Fibroblast of villous mesenchyme (primary cell): ENCODE measurements around the gene PRR5. TPM values are rescaled to one million over a fixed set of nuclear protein-coding genes. Genes with fewer than 3 reads are reported as not detected.
"Not testable (repeated sequence)": the region's sequence is repeated elsewhere in the genome, so short reads cannot be mapped to it uniquely, and the experiment has no call there.

Source experiments
- DNase-seq: peaks from one replicate; pipeline ENCODE4 v3.0.0-alpha.2; 2010; ENCODE audit warnings: low read depth
- H3K4me3 ChIP-seq: 2 replicates; pipeline ENCODE4 v1.5.1; 2011; ENCODE audit warnings: low read depth, mild to moderate bottlenecking, low read length
- CTCF ChIP-seq: IDR thresholded peaks from 2 replicates; pipeline ENCODE4 v1.5.1; 2012; ENCODE audit warnings: low read depth, mild to moderate bottlenecking, low read length; ENCODE audit not compliant: insufficient read depth
- total RNA-seq: library from RNA; depleted of rRNA; stranded (reverse); fragments of >200 nt; gene quantifications from 2 replicates; pipeline ENCODE4 v1.2.3, GENCODE V29; 2012

The PRR5 gene
- total RNA-seq, 1 donor, result 16.4 TPM

DNA sequence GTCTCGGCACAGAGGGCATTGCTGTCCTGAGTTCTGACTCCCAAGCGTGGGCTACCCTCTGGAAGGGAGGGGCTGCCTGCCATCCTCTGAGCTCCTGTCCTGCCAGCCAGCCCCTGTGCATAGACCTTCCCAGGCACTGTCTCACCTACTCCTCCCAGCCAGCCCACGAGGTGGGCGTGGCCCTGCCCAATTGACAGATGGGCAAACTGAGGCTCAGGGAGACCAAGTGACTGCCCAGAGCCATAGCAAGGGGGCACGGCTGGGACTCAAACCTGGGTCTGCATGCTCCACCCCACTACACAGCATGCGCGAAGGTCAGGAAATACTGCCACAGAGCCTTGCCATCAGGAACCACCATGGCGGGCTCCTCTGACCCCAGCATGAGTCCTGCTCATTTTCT is 29.4 kb upstream of the PRR5 start:
- TF ChIP-seq CTCF, result no peak
- no peak for DNase-seq
- H3K4me3 ChIP-seq, result no peak overlapping the region

DNA sequence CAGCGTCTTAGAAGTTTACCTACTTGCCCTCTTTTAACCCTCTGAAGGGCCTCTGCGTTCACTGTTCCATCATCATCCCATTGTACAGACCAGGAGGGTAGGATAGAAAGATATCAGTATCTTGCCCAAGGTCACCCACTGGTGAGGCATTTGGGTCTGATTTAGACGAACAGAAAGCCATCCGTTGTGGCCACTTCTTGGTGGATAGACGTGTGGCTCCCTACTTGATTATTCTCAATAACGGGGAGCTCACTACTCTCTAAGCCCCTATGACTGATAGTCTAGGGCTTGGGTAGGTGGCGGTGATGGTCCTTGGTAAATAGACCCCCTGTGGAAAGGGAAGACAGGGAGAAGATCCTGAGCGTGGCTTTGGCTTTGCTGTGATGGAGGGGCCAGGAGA is 28.6 kb upstream of the PRR5 start:
- no peak for DNase-seq
- no peak for TF ChIP-seq CTCF
- no peak overlapping the region for H3K4me3 ChIP-seq

GRCh38 chr22:44676066-44676440 is 26.0 kb upstream of the PRR5 start:
- DNase-seq, H3K4me3 ChIP-seq: not testable (repeated sequence)

DNA sequence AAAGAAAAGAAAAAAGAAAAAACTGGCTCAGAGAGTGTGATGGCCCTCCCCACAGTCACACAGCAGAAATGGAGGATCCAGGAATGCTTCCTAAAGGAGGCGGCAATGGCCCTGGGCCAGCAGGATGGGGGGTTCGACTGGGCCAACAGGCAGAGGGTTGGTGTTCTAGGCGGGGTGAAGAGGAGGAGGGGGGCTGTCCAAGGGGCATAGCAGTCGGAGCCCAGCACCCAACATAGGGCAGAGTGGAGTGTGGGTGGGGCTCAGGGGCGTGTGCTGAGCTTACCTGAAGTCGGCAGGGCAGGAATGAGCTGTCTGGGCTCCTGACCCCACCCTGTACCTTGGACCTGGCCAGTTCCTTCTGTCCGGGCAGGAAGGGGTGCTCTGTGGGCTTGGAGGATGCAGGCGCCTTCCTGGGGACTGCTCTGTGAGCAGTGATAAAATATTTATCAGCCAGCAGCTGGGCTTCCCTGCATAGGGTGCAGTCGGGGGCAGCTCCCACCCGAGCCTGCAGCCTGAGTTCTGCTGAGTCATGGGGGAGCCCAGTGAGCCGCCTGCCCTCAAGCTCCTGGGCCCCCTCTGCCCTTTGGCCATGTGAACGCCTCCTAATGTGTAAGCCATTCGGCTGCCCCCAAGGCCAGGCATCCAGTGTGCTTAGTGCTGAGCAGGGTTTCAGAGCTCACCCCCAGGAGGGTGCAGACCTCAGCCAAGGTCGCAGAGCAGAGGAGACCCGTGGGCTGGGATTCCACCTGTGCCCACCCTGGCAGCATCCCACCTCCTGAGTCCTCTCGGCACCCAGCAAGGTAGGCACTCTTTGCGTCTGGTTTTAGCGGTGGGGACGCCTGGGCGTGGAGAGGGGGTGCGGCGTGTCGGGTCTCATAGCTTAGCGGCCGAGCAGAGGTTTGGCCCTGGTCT is 25.3 kb upstream of the PRR5 start:
- peak; percentile 62 for DNase-seq

DNA sequence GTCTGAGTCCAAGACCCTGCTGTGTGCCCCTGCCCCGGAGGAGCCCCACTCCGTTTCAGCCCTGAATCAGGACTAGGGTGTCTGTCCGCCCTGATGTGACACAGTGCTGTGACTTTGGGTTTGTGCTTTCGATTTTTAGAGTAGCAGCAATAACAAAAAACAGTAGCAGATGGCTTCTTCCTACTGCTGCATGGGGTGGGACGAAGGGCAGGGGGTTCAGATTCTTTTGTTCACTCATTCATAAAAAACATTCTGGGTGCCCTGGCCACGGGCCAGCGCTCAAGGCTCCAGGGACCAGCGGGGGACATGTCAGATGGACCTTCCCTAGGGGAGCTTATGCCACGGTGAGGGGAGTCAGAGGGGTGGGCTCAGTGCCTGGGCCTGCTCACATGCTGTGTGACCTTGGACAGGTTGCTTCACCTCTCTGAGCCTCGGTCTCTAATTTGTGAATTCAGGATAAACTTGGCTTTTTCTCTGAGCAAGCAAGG is 24.6 kb upstream of the PRR5 start:
- TF ChIP-seq CTCF, result no peak
- no peak overlapping the region for H3K4me3 ChIP-seq
- no peak for DNase-seq

More for the DNA sequence above, 25.3 kb upstream of the PRR5 start:
- TF ChIP-seq CTCF, result no peak
- peak overlapping the region; percentile 0 for H3K4me3 ChIP-seq

DNA sequence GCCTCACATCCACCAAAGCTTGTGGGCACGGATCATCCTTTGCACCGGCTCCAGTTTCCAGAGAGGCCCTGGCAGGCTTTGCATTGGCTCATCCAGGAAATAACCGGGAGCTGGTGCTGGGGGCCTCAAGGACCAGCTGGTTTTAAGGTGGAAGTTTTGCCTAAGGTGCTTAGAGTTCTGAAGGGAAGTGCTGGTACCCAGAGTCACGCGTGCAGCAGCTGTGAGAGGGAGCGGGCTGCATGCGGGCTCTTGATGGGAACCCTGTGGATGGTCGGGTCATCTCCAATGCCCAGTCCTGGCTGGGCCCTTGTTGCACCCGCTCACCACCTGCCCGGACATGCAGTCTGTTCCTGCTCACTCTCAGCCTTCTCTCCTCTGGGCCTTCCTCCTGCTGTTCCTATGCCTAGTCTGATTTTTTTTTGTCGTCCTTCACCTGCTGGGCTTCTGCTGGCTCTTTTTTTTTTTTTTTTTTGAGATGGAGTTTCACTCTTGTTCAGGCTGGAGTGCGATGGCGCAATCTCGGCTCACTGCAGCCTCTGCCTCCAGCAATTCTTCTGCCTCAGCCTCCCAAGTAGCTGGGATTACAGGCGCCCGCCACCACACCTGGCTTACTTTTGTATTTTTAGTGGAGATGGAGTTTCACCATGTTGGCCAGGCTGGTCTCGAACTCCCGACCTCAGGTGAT is 24.0 kb upstream of the PRR5 start:
- DNase-seq, result no peak
- TF ChIP-seq CTCF, result no peak
- H3K4me3 ChIP-seq, result no peak overlapping the region

- TF ChIP-seq CTCF, result no peak
- no peak overlapping the region for H3K4me3 ChIP-seq
- no peak for DNase-seq
Observed at GRCh38 chr22:44678556-44679305, 23.3 kb upstream of the PRR5 start.

- DNase-seq, H3K4me3 ChIP-seq: not testable (repeated sequence)
Observed at GRCh38 chr22:44679306-44679647, 22.7 kb upstream of the PRR5 start.
